SK-N-SH (cell line): ENCODE data around the gene LYRM4.

ENCODE experiments used
- CHD2 ChIP-seq: fragments of 150-350 bp; IDR thresholded peaks from 2 replicates; pipeline ENCODE4 v1.6.1; 2018; ENCODE audit warnings: low read length; ENCODE audit not compliant: partially characterized antibody
- CTCF ChIP-seq: fragments of 200-600 bp; sonication (generic); IDR thresholded peaks from 2 replicates; pipeline ENCODE4 v1.6.1; 2017; ENCODE audit warnings: antibody characterized with exemption, mild to moderate bottlenecking, moderate library complexity
- EP300 ChIP-seq, 2 experiments: IDR thresholded peaks; 2 replicates each; pipeline versions ENCODE4 v1.4.0 to v1.6.1; 2012; ENCODE audit warnings: borderline replicate concordance in 1 of 2, low read depth in 1 of 2, low read length in 1 of 2
- EZH2phosphoT487 ChIP-seq: fragments of 200-600 bp; sonication (generic); IDR thresholded peaks from 2 replicates; pipeline ENCODE4 v1.6.1; 2017; ENCODE audit warnings: low read depth, mixed run types, mild to moderate bottlenecking, antibody characterized with exemption, moderate library complexity, borderline replicate concordance
- MAX ChIP-seq: IDR thresholded peaks from 2 replicates; pipeline ENCODE4 v1.4.0; 2012; ENCODE audit warnings: low read depth
- NRF1 ChIP-seq: IDR thresholded peaks from 2 replicates; pipeline ENCODE4 v1.6.1; 2012; ENCODE audit warnings: low read depth, mild to moderate bottlenecking, low read length
- POLR2AphosphoS5 ChIP-seq: IDR thresholded peaks from 2 replicates; pipeline ENCODE4 v1.6.1; 2012; ENCODE audit warnings: low read depth, low read length
- RCOR1 ChIP-seq: fragments of 150-350 bp; IDR thresholded peaks from 2 replicates; pipeline ENCODE4 v1.6.1; 2017; ENCODE audit warnings: antibody characterized with exemption, low read length
- RFX5 ChIP-seq: IDR thresholded peaks from 2 replicates; pipeline ENCODE4 v1.6.1; 2012; ENCODE audit warnings: mild to moderate bottlenecking, improper control_type of control experiment, low read length
- RXRA ChIP-seq: IDR thresholded peaks from 2 replicates; pipeline ENCODE4 v1.4.0; 2012; ENCODE audit warnings: low read depth, mild to moderate bottlenecking, borderline replicate concordance
- SMC3 ChIP-seq: IDR thresholded peaks from 2 replicates; pipeline ENCODE4 v1.6.1; 2012; ENCODE audit warnings: low read depth, low read length, improper control_type of control experiment
- TEAD4 ChIP-seq: IDR thresholded peaks from 2 replicates; pipeline ENCODE4 v1.4.0; 2012; ENCODE audit warnings: mild to moderate bottlenecking, borderline replicate concordance; ENCODE audit not compliant: insufficient read depth

- TF ChIP-seq CTCF: no peak
- TF ChIP-seq MAX: no peak
- no peak for TF ChIP-seq POLR2AphosphoS5
- TF ChIP-seq RFX5: no peak
- no peak for TF ChIP-seq NRF1
- TF ChIP-seq EZH2phosphoT487: no peak
- no peak for TF ChIP-seq EP300 (IDR thresholded peaks at IDR 0.05; ENCODE audit: borderline replicate concordance in 1 of 2, low read depth in 1 of 2, low read length in 1 of 2)
- no peak for TF ChIP-seq SMC3
- no peak for TF ChIP-seq TEAD4
- no peak for TF ChIP-seq CHD2
- TF ChIP-seq RXRA: no peak
- no peak for TF ChIP-seq RCOR1
Measured at GRCh38 chr6:5241252-5241651, 19.5 kb downstream of the LYRM4 start.
